C4-2B (cell line): ENCODE results near the gene CLDN9.

Source experiments
- H3K27ac ChIP-seq: fragments of 450-650 bp; 2 replicates; pipeline ENCODE4 v1.5.1; 2017
- CTCF ChIP-seq: fragments of 450-650 bp; conservative IDR thresholded peaks from 2 replicates; pipeline ENCODE4 v1.5.1; 2017; ENCODE audit warnings: mild to moderate bottlenecking
- ZFX ChIP-seq: fragments of 450-650 bp; IDR thresholded peaks from 2 replicates; pipeline ENCODE4 v1.6.1; 2017

The CLDN9 gene

GRCh38 chr16:2971134-2971984 is 41.4 kb upstream of the CLDN9 start:
- peak overlapping the region; percentile 92 for H3K27ac ChIP-seq

GRCh38 chr16:2971985-2972784 is 40.5 kb upstream of the CLDN9 start:
- peak overlapping the region; percentile 92 for H3K27ac ChIP-seq
- TF ChIP-seq CTCF = no peak
- no peak for TF ChIP-seq ZFX

More at GRCh38 chr16:2971134-2971984, 41.4 kb upstream of the CLDN9 start:
- TF ChIP-seq ZFX = no peak
- TF ChIP-seq CTCF = no peak

GRCh38 chr16:2973093-2973492 is 39.6 kb upstream of the CLDN9 start:
- H3K27ac ChIP-seq = peak overlapping the region; percentile 92
- no peak for TF ChIP-seq CTCF
- no peak for TF ChIP-seq ZFX

- H3K27ac ChIP-seq = peak overlapping the region; percentile 92
- no peak for TF ChIP-seq CTCF
- no peak for TF ChIP-seq ZFX
Observed at GRCh38 chr16:2973605-2974318, 39.0 kb upstream of the CLDN9 start.

GRCh38 chr16:2974319-2975056 is 38.2 kb upstream of the CLDN9 start:
- TF ChIP-seq CTCF = no peak
- TF ChIP-seq ZFX = no peak
- H3K27ac ChIP-seq = peak overlapping the region; percentile 92

GRCh38 chr16:2975161-2975795 is 37.4 kb upstream of the CLDN9 start:
- no peak overlapping the region; the same call in 1 of the 2 replicates for H3K27ac ChIP-seq

More at GRCh38 chr16:2975161-2975795, 37.4 kb upstream of the CLDN9 start:
- no peak for TF ChIP-seq ZFX
- no peak for TF ChIP-seq CTCF
